ENCODE measurements around the gene GABRB1.

GABRB1 gene

GRCh38 chr4:47209833-47210232, 178.5 kb downstream of the GABRB1 start:
- Histone ChIP-seq H2AFZ (ENCODE audit: low read length) (no peak overlapping the region), H3K9me3 (replicated peaks; ENCODE audit: insufficient read depth, low read length) (no peaks in the 10 kb centered on the region), H3K27me3 (replicated peaks; ENCODE audit: insufficient read depth, low read length) (no peaks in the 10 kb centered on the region), H3K36me3 (replicated peaks; ENCODE audit: insufficient read depth, low read length) (no peaks in the 10 kb centered on the region), H3K27ac (ENCODE audit: low read length) (no peak overlapping the region), H3K9me2 (replicated peaks; ENCODE audit: insufficient read depth, low read length) (no peaks in the 10 kb centered on the region), H3K4me3 (ENCODE audit: low read length) (no peak overlapping the region), H3K9ac (ENCODE audit: low read length) (no peak overlapping the region), H3F3A (ENCODE audit: insufficient read depth, low read length) (no peaks in the 10 kb centered on the region), H3K4me1 (ENCODE audit: low read length) (no peaks in the 10 kb centered on the region), H3K4me2 (ENCODE audit: low read depth, low read length) (no peak overlapping the region), H4K20me1 (ENCODE audit: insufficient read depth, low read length) (no peaks in the 10 kb centered on the region), H3K79me2 (ENCODE audit: low read length) (no peaks in the 10 kb centered on the region)
- no peak for DNase-seq
- TF ChIP-seq EZH2 (optimal IDR thresholded peaks at IDR 0.05; ENCODE audit: low read depth, low read length) (no peak), CTCF (IDR thresholded peaks at IDR 0.05; ENCODE audit: low read length) (no peak), EZH2phosphoT487 (IDR thresholded peaks at IDR 0.05; ENCODE audit: low read length) (no peak)

GRCh38 chr4:47210828-47211227, 179.5 kb downstream of the GABRB1 start:
- H3K9me2 ChIP-seq (replicated peaks; ENCODE audit: insufficient read depth, low read length), result no peaks in the 10 kb centered on the region
- no peak overlapping the region for H3K27ac ChIP-seq (ENCODE audit: low read length)
- no peaks in the 10 kb centered on the region for H3K79me2 ChIP-seq (ENCODE audit: low read length)
- no peak for DNase-seq
- no peaks in the 10 kb centered on the region for H3F3A ChIP-seq (ENCODE audit: insufficient read depth, low read length)
- no peaks in the 10 kb centered on the region for H3K4me1 ChIP-seq (ENCODE audit: low read length)
- H2AFZ ChIP-seq (ENCODE audit: low read length), result no peak overlapping the region
- H3K4me3 ChIP-seq (ENCODE audit: low read length), result no peak overlapping the region
- H3K27me3 ChIP-seq (replicated peaks; ENCODE audit: insufficient read depth, low read length), result no peaks in the 10 kb centered on the region
- H3K9ac ChIP-seq (ENCODE audit: low read length), result no peak overlapping the region
- no peaks in the 10 kb centered on the region for H4K20me1 ChIP-seq (ENCODE audit: insufficient read depth, low read length)
- no peak overlapping the region for H3K4me2 ChIP-seq (ENCODE audit: low read depth, low read length)
- H3K9me3 ChIP-seq (replicated peaks; ENCODE audit: insufficient read depth, low read length), result no peaks in the 10 kb centered on the region
- no peaks in the 10 kb centered on the region for H3K36me3 ChIP-seq (replicated peaks; ENCODE audit: insufficient read depth, low read length)
- TF ChIP-seq EZH2phosphoT487 (IDR thresholded peaks at IDR 0.05; ENCODE audit: low read length), result no peak
- no peak for TF ChIP-seq EZH2 (optimal IDR thresholded peaks at IDR 0.05; ENCODE audit: low read depth, low read length)
- no peak for TF ChIP-seq CTCF (IDR thresholded peaks at IDR 0.05; ENCODE audit: low read length)

- Histone ChIP-seq H3K4me1 (ENCODE audit: low read length) (no peaks in the 10 kb centered on the region), H4K20me1 (ENCODE audit: insufficient read depth, low read length) (no peaks in the 10 kb centered on the region), H3K4me2 (ENCODE audit: low read depth, low read length) (no peak overlapping the region)
Observed at GRCh38 chr4:47213106-47213505, 181.7 kb downstream of the GABRB1 start.

More at GRCh38 chr4:47213106-47213505, 181.7 kb downstream of the GABRB1 start:
- no peaks in the 10 kb centered on the region for H3K27me3 ChIP-seq (replicated peaks; ENCODE audit: insufficient read depth, low read length)
- TF ChIP-seq EZH2 (optimal IDR thresholded peaks at IDR 0.05; ENCODE audit: low read depth, low read length) (no peak), EZH2phosphoT487 (IDR thresholded peaks at IDR 0.05; ENCODE audit: low read length) (no peak), CTCF (IDR thresholded peaks at IDR 0.05; ENCODE audit: low read length) (no peak)
- no peak for DNase-seq
- no peaks in the 10 kb centered on the region for H3K9me3 ChIP-seq (replicated peaks; ENCODE audit: insufficient read depth, low read length)
- no peak overlapping the region for H3K27ac ChIP-seq (ENCODE audit: low read length)
- no peaks in the 10 kb centered on the region for H3K79me2 ChIP-seq (ENCODE audit: low read length)
- H3K36me3 ChIP-seq (replicated peaks; ENCODE audit: insufficient read depth, low read length), result no peaks in the 10 kb centered on the region
- H2AFZ ChIP-seq (ENCODE audit: low read length), result no peak overlapping the region
- no peaks in the 10 kb centered on the region for H3F3A ChIP-seq (ENCODE audit: insufficient read depth, low read length)
- H3K9ac ChIP-seq (ENCODE audit: low read length), result no peak overlapping the region
- no peak overlapping the region for H3K4me3 ChIP-seq (ENCODE audit: low read length)
- no peaks in the 10 kb centered on the region for H3K9me2 ChIP-seq (replicated peaks; ENCODE audit: insufficient read depth, low read length)
